Lower lobe of right lung (tissue), 2 donors: ENCODE measurements around the gene FGD6. TPM values are rescaled to one million over a fixed set of nuclear protein-coding genes. Genes with fewer than 3 reads are reported as not detected.
"Not testable (repeated sequence)": the region's sequence is repeated elsewhere in the genome, so short reads cannot be mapped to it uniquely, and the experiment has no call there.

Experiments used
- ATAC-seq, 2 donors: fragments of 200-7000 bp; cut with Tn5 transposase; one replicate each; pipeline ENCODE4 v1.9.1; 2020 to 2022; ENCODE audit warnings: mild to moderate bottlenecking in 2 of 2, moderate library complexity in 2 of 2
- DNase-seq: peaks from one replicate; pipeline ENCODE4 v3.0.0-alpha.2; 2020
- H3K27ac ChIP-seq: fragments of 200-600 bp; one replicate; pipeline ENCODE4 v1.8.0; 2022
- H3K27me3 ChIP-seq: fragments of 200-600 bp; one replicate; pipeline ENCODE4 v1.8.0; 2022; ENCODE audit warnings: low read depth
- H3K36me3 ChIP-seq: fragments of 200-600 bp; one replicate; pipeline ENCODE4 v1.8.0; 2022; ENCODE audit warnings: mild to moderate bottlenecking
- H3K4me1 ChIP-seq: fragments of 200-600 bp; one replicate; pipeline ENCODE4 v1.8.0; 2022
- H3K4me3 ChIP-seq: fragments of 200-600 bp; one replicate; pipeline ENCODE4 v1.8.0; 2022; ENCODE audit warnings: mild to moderate bottlenecking
- H3K9me3 ChIP-seq: fragments of 200-600 bp; one replicate; pipeline ENCODE4 v1.8.0; 2022
- intact Hi-C: fragments of 100-400 bp; cut with DNase I; formaldehyde crosslinking; loops from one replicate; pipeline ENCODE4 v1.11.0; 2022
- total RNA-seq: library from RNA; stranded (reverse); fragmentation: NEBNext Ultra II Directional; extraction: Animal tissue kit (Norgen Biotek cat#: 25700); gene quantifications from one replicate; pipeline ENCODE4 v1.2.1, GENCODE V29; 2021
- TF ChIP-seq, protein P1 (sequence below): fragments of 200-600 bp; IDR thresholded peaks from one replicate; pipeline ENCODE4 v1.8.0; 2022; ENCODE audit warnings: antibody characterized with exemption, mild to moderate bottlenecking
- donor health status: DM: no; HTN: yes; CAD: no; lungs with severe emphysema.

FGD6 gene
- total RNA-seq, 1 donor from 2014 or later: 22.9 TPM

- no peak for DNase-seq
- no peaks in the 10 kb centered on the region for H3K9me3 ChIP-seq
- H3K4me3 ChIP-seq: no peak overlapping the region
- H3K27ac ChIP-seq: peak overlapping the region; percentile 25
- H3K27me3 ChIP-seq: no peaks in the 10 kb centered on the region
- intact Hi-C loops: no loop called here
- TF ChIP-seq, protein P1, sequence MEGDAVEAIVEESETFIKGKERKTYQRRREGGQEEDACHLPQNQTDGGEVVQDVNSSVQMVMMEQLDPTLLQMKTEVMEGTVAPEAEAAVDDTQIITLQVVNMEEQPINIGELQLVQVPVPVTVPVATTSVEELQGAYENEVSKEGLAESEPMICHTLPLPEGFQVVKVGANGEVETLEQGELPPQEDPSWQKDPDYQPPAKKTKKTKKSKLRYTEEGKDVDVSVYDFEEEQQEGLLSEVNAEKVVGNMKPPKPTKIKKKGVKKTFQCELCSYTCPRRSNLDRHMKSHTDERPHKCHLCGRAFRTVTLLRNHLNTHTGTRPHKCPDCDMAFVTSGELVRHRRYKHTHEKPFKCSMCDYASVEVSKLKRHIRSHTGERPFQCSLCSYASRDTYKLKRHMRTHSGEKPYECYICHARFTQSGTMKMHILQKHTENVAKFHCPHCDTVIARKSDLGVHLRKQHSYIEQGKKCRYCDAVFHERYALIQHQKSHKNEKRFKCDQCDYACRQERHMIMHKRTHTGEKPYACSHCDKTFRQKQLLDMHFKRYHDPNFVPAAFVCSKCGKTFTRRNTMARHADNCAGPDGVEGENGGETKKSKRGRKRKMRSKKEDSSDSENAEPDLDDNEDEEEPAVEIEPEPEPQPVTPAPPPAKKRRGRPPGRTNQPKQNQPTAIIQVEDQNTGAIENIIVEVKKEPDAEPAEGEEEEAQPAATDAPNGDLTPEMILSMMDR: no peak
- ATAC-seq: peak; percentile 31 to 65
- H3K4me1 ChIP-seq: peaks cover 23% of the 10 kb centered on the region
- H3K36me3 ChIP-seq: no peaks in the 10 kb centered on the region
These were observed 73.6 kb downstream of the FGD6 start for GRCh38 chr12:95143621-95144205.

DNA sequence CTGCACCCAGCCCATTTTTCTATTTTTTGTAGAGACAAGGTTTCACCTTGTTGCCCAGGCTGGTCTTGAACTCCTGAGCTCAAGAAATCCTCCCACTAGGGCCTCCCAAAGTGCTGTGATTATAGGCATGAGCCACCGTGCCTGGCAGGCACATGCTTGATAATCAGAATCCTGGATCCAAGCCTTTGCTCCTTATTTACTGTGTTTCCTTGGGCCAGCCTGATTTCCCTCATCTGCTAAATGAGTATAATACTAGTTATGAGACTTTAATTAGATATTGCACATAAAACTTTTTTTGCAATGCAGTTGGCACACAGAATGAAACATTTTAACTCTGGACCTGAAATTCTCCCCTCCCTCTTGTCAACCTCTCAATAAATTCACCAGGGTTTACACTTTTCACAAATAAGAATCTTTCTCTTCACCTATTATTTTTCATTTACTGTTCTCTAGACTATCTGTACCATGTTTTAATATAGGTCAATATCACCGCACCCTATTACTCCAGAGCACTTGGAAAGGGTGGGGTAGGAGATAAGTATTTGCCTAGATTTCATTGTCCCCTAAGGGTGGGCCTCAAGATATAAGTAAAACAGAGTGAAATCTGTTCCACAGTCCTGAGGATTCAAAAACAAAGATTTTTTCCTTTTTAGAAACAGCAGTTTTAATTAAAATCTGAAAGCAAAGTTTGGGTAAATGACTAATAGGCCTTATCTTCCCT lies 74.7 kb downstream of the FGD6 start:
- intact Hi-C loops: no loop called here
- TF ChIP-seq, protein P1: no peak
- no peak for DNase-seq
- no peaks in the 10 kb centered on the region for H3K27me3 ChIP-seq
- no peaks in the 10 kb centered on the region for H3K9me3 ChIP-seq
- peaks cover 23% of the 10 kb centered on the region for H3K4me1 ChIP-seq
- no peak for ATAC-seq
- no peaks in the 10 kb centered on the region for H3K36me3 ChIP-seq
- no peak overlapping the region for H3K4me3 ChIP-seq
- no peak overlapping the region for H3K27ac ChIP-seq

DNA sequence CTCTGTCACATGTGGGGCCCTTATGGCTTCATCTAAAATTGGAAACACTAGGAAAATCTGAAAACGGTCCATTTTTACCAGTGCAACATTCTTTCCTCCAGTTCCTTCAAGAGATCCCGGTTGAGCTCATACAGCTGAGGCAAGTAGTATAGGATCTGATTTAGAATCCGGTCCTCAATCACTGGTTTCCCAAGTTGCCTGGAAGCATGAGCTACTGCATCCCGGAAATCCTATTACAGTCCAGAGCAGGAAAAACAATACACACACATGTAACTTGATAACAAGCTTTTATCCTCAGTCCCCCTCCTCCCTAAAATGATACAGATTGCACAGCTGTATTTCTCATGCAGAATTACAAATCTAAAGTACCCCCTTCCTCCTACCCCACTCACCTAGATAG lies 76.0 kb downstream of the FGD6 start:
- TF ChIP-seq, protein P1: no peak
- H3K27me3 ChIP-seq: no peaks in the 10 kb centered on the region
- H3K36me3 ChIP-seq: no peaks in the 10 kb centered on the region
- intact Hi-C loops: no loop called here
- no peak overlapping the region for H3K27ac ChIP-seq
- peaks cover 23% of the 10 kb centered on the region for H3K4me1 ChIP-seq
- no peak overlapping the region for H3K4me3 ChIP-seq
- ATAC-seq (no peak), DNase-seq (no peak)
- H3K9me3 ChIP-seq: no peaks in the 10 kb centered on the region

GRCh38 chr12:95138031-95138430 lies 79.2 kb downstream of the FGD6 start:
- H3K27me3 ChIP-seq, intact Hi-C loops, H3K27ac ChIP-seq, H3K4me3 ChIP-seq, ATAC-seq, DNase-seq, H3K9me3 ChIP-seq: not testable (repeated sequence)
- H3K36me3 ChIP-seq: peaks cover 11% of the 10 kb centered on the region
- H3K4me1 ChIP-seq: peaks cover 17% of the 10 kb centered on the region

DNA sequence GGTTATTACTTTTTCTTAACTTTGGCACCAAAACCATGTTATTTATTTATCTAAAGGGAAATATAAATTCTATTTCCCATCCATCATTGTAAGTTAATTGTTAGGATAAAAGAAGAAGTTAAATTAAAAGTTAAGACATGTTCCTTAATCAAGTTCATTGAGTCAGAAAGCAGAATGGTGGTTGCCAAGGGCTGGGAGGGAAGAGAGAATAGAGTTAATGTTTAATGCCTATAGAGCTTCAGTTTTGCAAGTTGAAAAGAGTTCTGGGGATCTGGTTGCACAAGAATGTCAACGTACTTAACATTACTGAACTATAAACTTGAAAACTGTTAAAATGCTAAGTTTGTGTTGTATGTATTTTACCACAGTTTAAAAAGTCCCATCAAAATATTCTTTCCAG lies 80.7 kb downstream of the FGD6 start:
- no peak for DNase-seq
- Histone ChIP-seq H3K4me3 (no peak overlapping the region), H3K27ac (peak overlapping the region; percentile 2), H3K36me3 (peaks cover 11% of the 10 kb centered on the region), H3K9me3 (no peaks in the 10 kb centered on the region), H3K4me1 (peaks cover 19% of the 10 kb centered on the region), H3K27me3 (no peaks in the 10 kb centered on the region)
- TF ChIP-seq, protein P1: no peak
- intact Hi-C loops: no loop called here
- ATAC-seq: no peak

- Histone ChIP-seq H3K4me3 (no peak overlapping the region), H3K27ac (no peak overlapping the region), H3K36me3 (peaks cover 11% of the 10 kb centered on the region), H3K27me3 (no peaks in the 10 kb centered on the region), H3K4me1 (peaks cover 35% of the 10 kb centered on the region), H3K9me3 (no peaks in the 10 kb centered on the region)
- no peak for ATAC-seq
- intact Hi-C loops: no loop called here
- TF ChIP-seq, protein P1: no peak
- DNase-seq: no peak
These were observed 83.2 kb downstream of the FGD6 start for GRCh38 chr12:95134085-95134484.
